Natural killer cell (primary cell): ENCODE data around the gene TMEM132D. TPM values are rescaled to one million over a fixed set of nuclear protein-coding genes. Genes with fewer than 3 reads are reported as not detected.

Experiments used
- ATAC-seq, 3 donors: fragments of 150-1000 bp in 2 of 3; fragments of 200-7000 bp in 1 of 3; cut with Tn5 transposase; 1 replicate in 1 of 3; 2 replicates in 2 of 3; pipeline ENCODE4 v1.10.0; 2021; ENCODE audit warnings: mild to moderate bottlenecking in 2 of 3, moderate library complexity in 2 of 3
- DNase-seq, 2 donors: peaks; one replicate each; pipeline versions ENCODE4 v3.0.0 to v3.0.0-alpha.2; 2013 to 2021; ENCODE audit warnings: mixed read lengths in 1 of 2
- H3K27ac ChIP-seq: one replicate; pipeline ENCODE4 v1.5.1; 2013; ENCODE audit warnings: mild to moderate bottlenecking, low read length
- H3K27me3 ChIP-seq: one replicate; pipeline ENCODE4 v1.6.1; 2013; ENCODE audit warnings: low read length; ENCODE audit not compliant: control insufficient read depth, insufficient read depth
- H3K36me3 ChIP-seq: one replicate; pipeline ENCODE4 v1.6.1; 2013; ENCODE audit warnings: low read length; ENCODE audit not compliant: control insufficient read depth, insufficient read depth
- H3K4me1 ChIP-seq: one replicate; pipeline ENCODE4 v1.6.1; 2013; ENCODE audit warnings: low read length; ENCODE audit not compliant: control insufficient read depth, insufficient read depth
- H3K4me3 ChIP-seq: one replicate; pipeline ENCODE4 v1.5.1; 2013; ENCODE audit warnings: low read length
- H3K9me3 ChIP-seq: one replicate; pipeline ENCODE4 v1.6.1; 2013; ENCODE audit warnings: low read length; ENCODE audit not compliant: control insufficient read depth, insufficient read depth
- H3K27ac Mint-ChIP-seq, 2 donors: one replicate each; pipeline ENCODE4 v1.8.0; 2022; ENCODE audit warnings: mild to moderate bottlenecking in 2 of 2, mixed read lengths in 2 of 2, moderate library complexity in 1 of 2
- H3K27me3 Mint-ChIP-seq, 2 donors: one replicate each; pipeline ENCODE4 v1.8.0; 2022; ENCODE audit warnings: low read depth in 2 of 2, mixed read lengths in 2 of 2
- H3K36me3 Mint-ChIP-seq: one replicate; pipeline ENCODE4 v1.8.0; 2022; ENCODE audit warnings: mixed read lengths
- H3K4me1 Mint-ChIP-seq, 2 donors: one replicate each; pipeline ENCODE4 v1.8.0; 2022; ENCODE audit warnings: mixed read lengths in 2 of 2
- H3K4me3 Mint-ChIP-seq: one replicate; pipeline ENCODE4 v1.8.0; 2022; ENCODE audit warnings: mild to moderate bottlenecking, moderate library complexity, mixed read lengths
- H3K9me3 Mint-ChIP-seq, 2 donors: one replicate each; pipeline ENCODE4 v1.8.0; 2022; ENCODE audit warnings: mixed read lengths in 2 of 2
- WGBS: methylation state at CpG from one replicate; pipeline ENCODE4 v1.1.7; 2013; ENCODE audit warnings: missing lambda C conversion rate; ENCODE audit not compliant: insufficient coverage; 5-methylcytosine and 5-hydroxymethylcytosine counted together
- intact Hi-C: fragments of 100-400 bp; cut with micrococcal nuclease; formaldehyde crosslinking; loops from one replicate; pipeline ENCODE4 v1.14.2; 2022
- total RNA-seq, 4 donors: library from RNA; stranded (reverse); fragments of 120-200 nt in 1 of 4; gene quantifications; one replicate each; pipeline versions ENCODE4 v1.2.3 to v1.2.4, GENCODE V29; 2013 to 2022
- TF ChIP-seq, protein P1 (sequence below): fragments of 200-600 bp; IDR thresholded peaks from one replicate; pipeline ENCODE4 v1.8.0; 2022; ENCODE audit warnings: antibody characterized with exemption

Gene TMEM132D
- total RNA-seq, 3 donors from 2014 or later (not counting 1 experiment from before 2014, with no cell fraction given), result not detected

DNA sequence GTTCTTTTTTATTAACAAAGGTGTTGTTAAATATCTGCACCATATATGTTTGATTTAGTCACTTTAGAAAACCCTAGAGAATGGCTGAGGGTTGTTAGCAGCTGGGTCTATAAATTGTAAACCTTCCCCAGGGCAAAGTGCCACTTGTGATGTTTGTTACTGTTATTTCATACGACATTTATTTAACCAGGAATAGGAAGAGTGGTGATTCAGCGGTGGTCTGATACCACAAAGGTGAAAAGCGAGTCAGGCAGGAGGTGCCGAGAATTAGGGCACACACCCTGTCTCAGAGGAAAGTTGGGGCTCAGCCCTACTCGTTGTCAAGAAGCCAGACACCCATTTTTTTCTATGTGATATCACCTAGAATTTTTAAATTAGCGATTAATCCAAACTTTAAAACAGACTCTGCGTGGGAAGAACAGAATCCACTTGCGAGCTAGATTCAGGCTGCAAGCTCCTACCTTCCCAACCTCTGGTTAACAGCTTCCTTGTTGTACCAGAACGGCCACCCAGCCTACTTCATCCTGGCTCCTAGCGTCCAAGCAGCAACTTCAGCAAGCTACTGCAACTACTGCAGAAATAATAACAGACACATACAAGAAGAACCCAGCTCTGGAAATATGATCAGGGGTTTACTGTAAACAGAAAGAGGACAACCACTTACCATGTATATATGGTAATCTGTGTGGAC lies 126.7 kb downstream of the TMEM132D start:
- ATAC-seq, result no peak
- Histone ChIP-seq H3K36me3 (no peaks in the 10 kb centered on the region), H3K4me3 (no peak overlapping the region), H3K27ac (no peak overlapping the region), H3K4me1 (no peaks in the 10 kb centered on the region), H3K9me3 (no peaks in the 10 kb centered on the region), H3K27me3 (no peaks in the 10 kb centered on the region)
- no peak overlapping the region for H3K4me3 Mint-ChIP-seq
- 84% methylated on average over 10 of the region's 10 CpGs for WGBS
- no peaks in the 10 kb centered on the region for H3K4me1 Mint-ChIP-seq
- H3K36me3 Mint-ChIP-seq, result no peaks in the 10 kb centered on the region
- no peaks in the 10 kb centered on the region for H3K9me3 Mint-ChIP-seq
- TF ChIP-seq, protein P1, sequence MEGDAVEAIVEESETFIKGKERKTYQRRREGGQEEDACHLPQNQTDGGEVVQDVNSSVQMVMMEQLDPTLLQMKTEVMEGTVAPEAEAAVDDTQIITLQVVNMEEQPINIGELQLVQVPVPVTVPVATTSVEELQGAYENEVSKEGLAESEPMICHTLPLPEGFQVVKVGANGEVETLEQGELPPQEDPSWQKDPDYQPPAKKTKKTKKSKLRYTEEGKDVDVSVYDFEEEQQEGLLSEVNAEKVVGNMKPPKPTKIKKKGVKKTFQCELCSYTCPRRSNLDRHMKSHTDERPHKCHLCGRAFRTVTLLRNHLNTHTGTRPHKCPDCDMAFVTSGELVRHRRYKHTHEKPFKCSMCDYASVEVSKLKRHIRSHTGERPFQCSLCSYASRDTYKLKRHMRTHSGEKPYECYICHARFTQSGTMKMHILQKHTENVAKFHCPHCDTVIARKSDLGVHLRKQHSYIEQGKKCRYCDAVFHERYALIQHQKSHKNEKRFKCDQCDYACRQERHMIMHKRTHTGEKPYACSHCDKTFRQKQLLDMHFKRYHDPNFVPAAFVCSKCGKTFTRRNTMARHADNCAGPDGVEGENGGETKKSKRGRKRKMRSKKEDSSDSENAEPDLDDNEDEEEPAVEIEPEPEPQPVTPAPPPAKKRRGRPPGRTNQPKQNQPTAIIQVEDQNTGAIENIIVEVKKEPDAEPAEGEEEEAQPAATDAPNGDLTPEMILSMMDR, result no peak
- intact Hi-C loops, result no loop called here
- no peak overlapping the region for H3K27ac Mint-ChIP-seq
- no peaks in the 10 kb centered on the region for H3K27me3 Mint-ChIP-seq
- DNase-seq, result no peak

DNA sequence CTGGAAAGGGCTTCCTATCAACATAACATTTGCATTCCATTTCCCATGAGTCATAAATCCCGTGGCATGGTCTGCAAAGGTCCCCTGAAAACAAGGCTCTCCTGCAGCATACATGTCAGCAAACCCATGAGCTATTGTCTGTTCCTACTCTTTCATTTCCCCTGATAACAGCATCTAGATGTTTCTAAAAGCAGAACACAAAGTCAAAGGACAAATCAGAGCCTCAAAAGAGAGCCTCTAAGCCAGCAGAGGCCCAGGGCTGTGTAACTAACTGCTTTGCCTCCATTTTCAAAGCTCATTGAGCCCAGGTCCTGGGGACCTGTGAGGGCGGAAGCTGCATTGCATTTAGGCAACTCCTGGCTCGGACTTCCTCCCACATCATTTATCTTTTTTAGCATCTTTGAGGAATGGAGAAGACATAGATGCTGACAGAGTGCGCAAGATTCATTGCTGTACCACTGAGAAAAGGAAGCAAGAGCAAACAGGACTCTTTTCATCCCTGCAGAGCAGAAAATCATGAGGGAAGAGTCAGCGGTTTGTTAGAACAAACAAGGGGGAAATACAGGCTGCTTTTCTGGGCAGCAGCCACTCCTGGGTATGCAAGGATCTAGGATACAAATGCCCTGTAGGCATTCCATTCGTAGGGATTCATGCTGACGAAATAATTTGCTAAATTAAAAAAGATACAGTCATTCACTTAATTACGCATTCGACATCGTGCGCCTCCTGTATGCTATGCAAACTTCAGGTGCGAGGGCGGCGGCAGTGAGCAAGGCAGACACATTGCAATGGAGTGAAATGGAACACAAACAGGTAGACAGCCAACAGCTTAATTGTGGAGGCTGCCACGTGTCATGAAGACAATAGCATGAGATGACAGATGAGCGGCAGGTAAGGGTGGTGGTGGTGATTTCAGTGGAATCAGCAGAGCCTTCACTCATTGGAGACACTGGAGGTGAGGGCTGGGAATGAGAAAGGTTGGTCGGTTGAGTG lies 131.0 kb downstream of the TMEM132D start:
- TF ChIP-seq, protein P1, result no peak
- ATAC-seq (no peak), DNase-seq (no peak)
- Mint-ChIP-seq H3K4me1 (no peaks in the 10 kb centered on the region), H3K27me3 (no peaks in the 10 kb centered on the region), H3K9me3 (peaks cover 0 to 2% of the 10 kb centered on the region in 2 donors), H3K27ac (no peak overlapping the region), H3K4me3 (no peak overlapping the region), H3K36me3 (no peaks in the 10 kb centered on the region)
- Histone ChIP-seq H3K4me1 (no peaks in the 10 kb centered on the region), H3K4me3 (no peak overlapping the region), H3K9me3 (peaks cover 2% of the 10 kb centered on the region), H3K27ac (no peak overlapping the region), H3K36me3 (no peaks in the 10 kb centered on the region), H3K27me3 (no peaks in the 10 kb centered on the region)
- intact Hi-C loops, result no loop called here
- WGBS, result 73% methylated on average over 15 of the region's 17 CpGs

DNA sequence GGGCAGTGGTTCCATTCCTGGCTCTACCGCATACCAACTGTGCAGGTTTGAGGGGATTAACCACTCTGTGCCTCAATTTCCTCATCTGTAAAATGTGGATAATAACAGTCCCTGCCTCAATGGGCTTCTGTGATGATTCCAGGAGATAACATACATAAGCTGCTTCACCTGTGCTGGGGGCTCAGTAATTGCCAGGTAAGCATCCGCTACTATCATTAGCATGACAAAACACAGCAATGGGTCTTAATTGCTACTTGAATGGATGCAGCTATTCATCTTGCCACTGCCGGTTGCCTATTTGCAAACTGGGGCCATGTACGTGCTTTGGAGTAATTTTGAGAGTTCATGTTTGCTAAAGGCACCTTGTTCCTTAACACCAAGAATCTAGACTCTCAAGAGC lies 132.6 kb downstream of the TMEM132D start:
- H3K4me1 Mint-ChIP-seq, result no peaks in the 10 kb centered on the region
- WGBS, result 41% methylated on average over 4 of the region's 4 CpGs
- Histone ChIP-seq H3K27ac (no peak overlapping the region), H3K4me1 (no peaks in the 10 kb centered on the region), H3K4me3 (no peak overlapping the region), H3K36me3 (no peaks in the 10 kb centered on the region), H3K27me3 (no peaks in the 10 kb centered on the region), H3K9me3 (peaks cover 2% of the 10 kb centered on the region)
- intact Hi-C loops, result no loop called here
- DNase-seq (no peak), ATAC-seq (no peak)
- no peak overlapping the region for H3K4me3 Mint-ChIP-seq
- H3K36me3 Mint-ChIP-seq, result no peaks in the 10 kb centered on the region
- no peaks in the 10 kb centered on the region for H3K27me3 Mint-ChIP-seq
- H3K27ac Mint-ChIP-seq, result no peak overlapping the region
- TF ChIP-seq, protein P1, result no peak
- peaks cover 2 to 4% of the 10 kb centered on the region in 2 donors for H3K9me3 Mint-ChIP-seq
